Measurements from ENCODE around the gene ATP13A3.
"Not testable (repeated sequence)": the region's sequence is repeated elsewhere in the genome, so short reads cannot be mapped to it uniquely, and the experiment has no call there.

The ATP13A3 gene

GRCh38 chr3:194499516-194499915, 12.7 kb upstream of the ATP13A3 start:
- DNase-seq: not testable (repeated sequence)

- DNase-seq: peak; percentile 33
Measured at GRCh38 chr3:194497799-194498575, 11.2 kb upstream of the ATP13A3 start.

GRCh38 chr3:194496217-194496919, 9.6 kb upstream of the ATP13A3 start:
- DNase-seq: no peak

GRCh38 chr3:194494951-194495374, 8.2 kb upstream of the ATP13A3 start:
- DNase-seq: no peak

GRCh38 chr3:194493995-194494927, 7.5 kb upstream of the ATP13A3 start:
- DNase-seq: peak; percentile 95

- DNase-seq: no peak
Measured at GRCh38 chr3:194492001-194492400, 5.2 kb upstream of the ATP13A3 start.

GRCh38 chr3:194489736-194490612, 3.2 kb upstream of the ATP13A3 start:
- DNase-seq: peak; percentile 67

GRCh38 chr3:194488055-194488742, 1.4 kb upstream of the ATP13A3 start:
- no peak for DNase-seq

GRCh38 chr3:194487289-194488054, 670 bp upstream of the ATP13A3 start:
- DNase-seq: no peak

- DNase-seq: peak; percentile 38
Measured at GRCh38 chr3:194485881-194486539, 792 bp downstream of the ATP13A3 start.

GRCh38 chr3:194485468-194485880, 1.3 kb downstream of the ATP13A3 start:
- DNase-seq: peak; percentile 62

- DNase-seq: no peak
Measured at GRCh38 chr3:194484614-194485013, 2.2 kb downstream of the ATP13A3 start.

- DNase-seq: no peak
Measured at GRCh38 chr3:194483850-194484249, 3.0 kb downstream of the ATP13A3 start.

- not testable (repeated sequence) for DNase-seq
Measured at GRCh38 chr3:194482830-194483229, 4.0 kb downstream of the ATP13A3 start.

GRCh38 chr3:194482196-194482593, 4.6 kb downstream of the ATP13A3 start:
- DNase-seq: no peak

GRCh38 chr3:194481525-194482195, 5.1 kb downstream of the ATP13A3 start:
- DNase-seq: no peak

- DNase-seq: peak; percentile 86
Measured at GRCh38 chr3:194481103-194481502, 5.7 kb downstream of the ATP13A3 start.

- DNase-seq: no peak
Measured at GRCh38 chr3:194476784-194477183, 10.0 kb downstream of the ATP13A3 start.

- no peak for DNase-seq
Measured at GRCh38 chr3:194475978-194476377, 10.8 kb downstream of the ATP13A3 start.
